Fibroblast of lung (primary cell): Measurements from ENCODE around the gene GBP4. TPM values are rescaled to one million over a fixed set of nuclear protein-coding genes. Genes with fewer than 3 reads are reported as not detected.

Source experiments
- DNase-seq, 2 donors: peaks; one replicate each; pipeline versions ENCODE4 v3.0.0 to v3.0.0-alpha.2; 2010; ENCODE audit warnings: low read depth in 2 of 2
- H2AFZ ChIP-seq: 2 replicates; pipeline ENCODE4 v1.5.1; 2012; ENCODE audit warnings: low read length, control low read depth, inconsistent platforms
- H3K27ac ChIP-seq: 2 replicates; pipeline ENCODE4 v1.5.1; 2011; ENCODE audit warnings: low read length, control low read depth; ENCODE audit not compliant: insufficient read depth
- H3K27me3 ChIP-seq: 2 replicates; pipeline ENCODE4 v1.5.1; 2011; ENCODE audit warnings: mild to moderate bottlenecking, low read length; ENCODE audit not compliant: control insufficient read depth, insufficient read depth
- H3K36me3 ChIP-seq: 2 replicates; pipeline ENCODE4 v1.5.1; 2011; ENCODE audit warnings: low read length; ENCODE audit not compliant: control insufficient read depth, insufficient read depth
- H3K4me1 ChIP-seq: 2 replicates; pipeline ENCODE4 v1.5.1; 2011; ENCODE audit warnings: low read length; ENCODE audit not compliant: control insufficient read depth, insufficient read depth; ENCODE audit errors: extremely low read depth
- H3K4me2 ChIP-seq: 2 replicates; pipeline ENCODE4 v1.5.1; 2011; ENCODE audit warnings: low read length, control low read depth; ENCODE audit not compliant: insufficient read depth; ENCODE audit errors: extremely low read depth
- H3K4me3 ChIP-seq, 4 experiments: fragments of 200-600 bp in 1 of 4; sonication (generic) in 1 of 4; replicated peaks in 1 of 4; 2 replicates each; pipeline ENCODE4 v1.5.1; 2011 to 2016; ENCODE audit warnings: low read length in 4 of 4, low read depth in 3 of 4, mild to moderate bottlenecking in 3 of 4, control low read depth in 2 of 4, inconsistent platforms in 1 of 4, mixed read lengths in 1 of 4; ENCODE audit not compliant: insufficient read depth in 1 of 4; ENCODE audit errors: control extremely low read depth in 1 of 4
- H3K79me2 ChIP-seq: 2 replicates; pipeline ENCODE4 v1.5.1; 2012; ENCODE audit warnings: mild to moderate bottlenecking, low read length, inconsistent platforms; ENCODE audit not compliant: control insufficient read depth, insufficient read depth
- H3K9ac ChIP-seq: 2 replicates; pipeline ENCODE4 v1.5.1; 2011; ENCODE audit warnings: mild to moderate bottlenecking, low read length, control low read depth; ENCODE audit not compliant: insufficient read depth
- H3K9me3 ChIP-seq: 2 replicates; pipeline ENCODE4 v1.5.1; 2012; ENCODE audit warnings: low read depth, low read length; ENCODE audit not compliant: control insufficient read depth, insufficient read depth
- H4K20me1 ChIP-seq: 2 replicates; pipeline ENCODE4 v1.5.1; 2011; ENCODE audit warnings: low read length; ENCODE audit not compliant: control insufficient read depth, insufficient read depth; ENCODE audit errors: extremely low read depth
- CTCF ChIP-seq, 2 donors: IDR thresholded peaks in 1 of 2; conservative IDR thresholded peaks in 1 of 2; 1 replicate in 1 of 2; 2 replicates in 1 of 2; pipeline ENCODE4 v1.5.1; 2011 to 2012; ENCODE audit warnings: low read length in 2 of 2, control low read depth in 1 of 2, inconsistent platforms in 1 of 2, low read depth in 1 of 2, mild to moderate bottlenecking in 1 of 2
- EZH2 ChIP-seq: IDR thresholded peaks from 2 replicates; pipeline ENCODE4 v1.5.1; 2012; ENCODE audit warnings: low read length, control low read depth, mild to moderate bottlenecking; ENCODE audit errors: missing control alignments
- polyA plus RNA-seq, 2 donors: library from polyadenylated mRNA; depleted of rRNA in 1 of 2; stranded (reverse) in 1 of 2; unstranded in 1 of 2; fragments of >200 nt; gene quantifications; 2 replicates each; pipeline ENCODE4 v1.2.1, GENCODE V29; 2011 to 2012; ENCODE audit warnings: missing spikeins in 1 of 2
- total RNA-seq: library from RNA; depleted of rRNA; stranded (reverse); fragments of >200 nt; gene quantifications from 2 replicates; pipeline ENCODE4 v1.2.1, GENCODE V29; 2014

Gene GBP4
- total and polyA plus RNA-seq, 2 donors (not counting 1 experiment from before 2014, with no cell fraction given): 0.50 to 1.3 TPM

- H3K9me3 ChIP-seq: no peaks in the 10 kb centered on the region
- no peaks in the 10 kb centered on the region for H4K20me1 ChIP-seq
- H3K27ac ChIP-seq: no peak overlapping the region
- H3K79me2 ChIP-seq: no peaks in the 10 kb centered on the region
- H3K4me2 ChIP-seq: peak overlapping the region; percentile 8
- TF ChIP-seq CTCF (conservative IDR thresholded peaks at IDR 0.05 in 1 of 2, IDR thresholded peaks at IDR 0.05 in 1 of 2; ENCODE audit: low read depth in 1 of 2, low read length in 2 of 2) (no peak), EZH2 (no peak)
- H3K9ac ChIP-seq: no peak overlapping the region
- H2AFZ ChIP-seq: no peak overlapping the region
- no peak for DNase-seq
- no peaks in the 10 kb centered on the region for H3K36me3 ChIP-seq
- no peak overlapping the region for H3K4me3 ChIP-seq
- no peaks in the 10 kb centered on the region for H3K4me1 ChIP-seq
- no peaks in the 10 kb centered on the region for H3K27me3 ChIP-seq
Measured at GRCh38 chr1:89199525-89200031, 836 bp upstream of the GBP4 start.

- no peaks in the 10 kb centered on the region for H3K27me3 ChIP-seq
- no peak for DNase-seq
- TF ChIP-seq EZH2 (no peak), CTCF (conservative IDR thresholded peaks at IDR 0.05 in 1 of 2, IDR thresholded peaks at IDR 0.05 in 1 of 2; ENCODE audit: low read depth in 1 of 2, low read length in 2 of 2) (no peak)
- peak overlapping the region; percentile 61 for H2AFZ ChIP-seq
- H4K20me1 ChIP-seq: no peaks in the 10 kb centered on the region
- no peaks in the 10 kb centered on the region for H3K9me3 ChIP-seq
- peak overlapping the region; percentile 61 for H3K4me2 ChIP-seq
- no peak overlapping the region for H3K27ac ChIP-seq
- H3K4me3 ChIP-seq: peak overlapping the region; percentile 37 to 66 (median 50)
- H3K79me2 ChIP-seq: no peaks in the 10 kb centered on the region
- no peaks in the 10 kb centered on the region for H3K36me3 ChIP-seq
- H3K9ac ChIP-seq: no peak overlapping the region
- no peaks in the 10 kb centered on the region for H3K4me1 ChIP-seq
Measured at GRCh38 chr1:89198081-89198480, 661 bp downstream of the GBP4 start.

GRCh38 chr1:89195476-89195875 lies 3.3 kb downstream of the GBP4 start:
- H3K36me3 ChIP-seq: no peaks in the 10 kb centered on the region

More at GRCh38 chr1:89195476-89195875, 3.3 kb downstream of the GBP4 start:
- no peaks in the 10 kb centered on the region for H4K20me1 ChIP-seq
- no peak for DNase-seq
- TF ChIP-seq CTCF (conservative IDR thresholded peaks at IDR 0.05 in 1 of 2, IDR thresholded peaks at IDR 0.05 in 1 of 2; ENCODE audit: low read depth in 1 of 2, low read length in 2 of 2) (no peak), EZH2 (no peak)
- no peak overlapping the region for H2AFZ ChIP-seq
- no peak overlapping the region for H3K4me3 ChIP-seq
- H3K79me2 ChIP-seq: no peaks in the 10 kb centered on the region
- H3K4me2 ChIP-seq: no peak overlapping the region
- no peaks in the 10 kb centered on the region for H3K9me3 ChIP-seq
- no peaks in the 10 kb centered on the region for H3K4me1 ChIP-seq
- no peak overlapping the region for H3K9ac ChIP-seq
- no peaks in the 10 kb centered on the region for H3K27me3 ChIP-seq
- no peak overlapping the region for H3K27ac ChIP-seq
